HCEC 1CT (cell line): ENCODE data around the gene SLC41A3.
"Not testable (repeated sequence)": the region's sequence is repeated elsewhere in the genome, so short reads cannot be mapped to it uniquely, and the experiment has no call there.

ENCODE experiments used
- DNase-seq: peaks from one replicate; pipeline ENCODE4 v3.0.0-alpha.2; 2017

The SLC41A3 gene

GRCh38 chr3:126023390-126023789, 60.5 kb downstream of the SLC41A3 start:
- DNase-seq: no peak

DNA sequence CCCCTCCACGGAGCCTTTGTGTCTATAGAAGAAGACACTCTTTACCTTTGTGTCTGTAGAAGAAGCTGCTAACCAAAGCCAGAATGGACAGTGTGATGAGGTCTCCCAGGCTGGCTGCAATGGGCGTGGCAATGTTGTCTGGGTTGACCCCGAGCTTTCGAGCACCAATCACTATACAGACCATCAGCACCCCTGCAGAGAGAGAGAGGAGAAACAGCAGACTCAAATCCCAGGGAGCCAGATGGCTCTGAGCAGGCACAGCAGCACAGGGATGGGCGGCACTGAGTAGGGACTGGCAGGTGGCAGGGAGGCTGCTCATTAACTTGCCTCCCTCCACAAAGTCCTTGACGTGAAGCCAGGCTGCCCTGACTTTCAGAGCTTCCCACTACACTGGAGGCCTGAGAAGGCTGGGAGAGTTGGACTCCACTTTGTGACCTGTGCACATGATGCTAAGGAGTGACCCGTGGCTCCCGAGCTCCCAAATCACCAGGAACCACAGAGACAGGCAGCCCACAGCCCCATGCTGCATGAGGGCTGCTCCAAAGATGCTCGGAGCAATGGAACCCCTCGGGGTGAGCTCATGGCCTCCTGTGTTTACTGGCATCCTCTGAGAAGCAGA, 61.1 kb downstream of the SLC41A3 start:
- DNase-seq: no peak

- DNase-seq: no peak
These were observed 62.2 kb downstream of the SLC41A3 start for GRCh38 chr3:126021702-126022101.

DNA sequence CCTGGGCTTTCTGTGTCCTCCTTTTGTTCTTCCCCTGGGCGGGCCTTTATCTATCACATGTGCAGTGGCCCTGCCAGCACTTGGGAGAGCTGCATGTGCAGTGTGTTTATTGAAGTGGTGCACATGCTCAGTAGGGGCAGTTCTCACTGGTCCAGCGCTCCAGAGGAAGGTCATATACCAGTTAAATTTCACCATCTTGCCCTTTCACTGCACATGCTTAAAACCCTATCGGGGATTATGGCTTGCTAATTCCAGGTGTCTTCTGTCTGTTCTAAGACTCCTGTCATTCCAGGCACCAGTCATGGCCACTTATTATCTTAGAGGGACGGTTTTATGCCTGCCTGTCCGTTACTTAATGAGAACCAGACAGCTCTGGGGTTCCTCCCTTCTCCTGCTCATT, 62.7 kb downstream of the SLC41A3 start:
- no peak for DNase-seq

DNA sequence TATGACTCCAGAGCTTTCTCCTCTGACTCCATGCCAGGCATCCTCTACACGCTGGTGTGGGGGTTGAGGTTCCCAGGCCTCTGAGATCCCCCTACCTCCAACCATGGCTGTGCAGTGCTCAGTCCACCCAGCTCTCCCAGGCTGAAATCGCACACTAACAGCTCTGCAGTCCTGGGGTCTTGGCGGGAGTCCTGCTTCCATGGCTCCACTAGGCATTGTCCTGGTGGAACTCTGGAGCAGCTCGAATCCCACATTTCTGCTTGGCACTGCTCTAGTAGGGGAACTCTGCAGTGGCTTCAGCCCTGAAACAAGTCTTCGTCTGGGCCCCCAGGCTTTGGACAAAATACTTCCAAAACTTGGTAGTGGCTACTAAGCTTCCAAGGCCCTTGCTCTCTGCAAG, 64.2 kb downstream of the SLC41A3 start:
- no peak for DNase-seq

- DNase-seq: no peak
These were observed 64.9 kb downstream of the SLC41A3 start for GRCh38 chr3:126018995-126019394.

DNA sequence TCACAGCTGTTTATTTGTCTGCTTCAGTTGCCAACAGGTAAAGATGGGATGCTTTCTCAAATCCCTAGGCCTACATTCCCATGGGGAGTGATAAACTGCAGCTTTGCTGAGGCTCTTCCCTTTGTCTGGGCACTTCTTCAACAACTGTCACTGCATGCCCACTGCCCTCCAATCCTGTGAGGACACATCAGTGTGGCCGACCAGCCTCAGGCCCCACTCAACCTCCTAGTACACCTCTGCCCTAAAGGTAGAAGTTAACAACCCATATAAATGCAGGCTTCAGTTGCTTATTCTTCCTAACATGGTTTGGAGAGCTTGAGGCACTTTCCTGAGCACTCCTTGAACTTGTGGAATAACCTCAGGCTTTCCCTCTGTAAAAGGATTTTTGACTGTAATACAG, 65.4 kb downstream of the SLC41A3 start:
- DNase-seq: no peak

GRCh38 chr3:126017362-126017761, 66.6 kb downstream of the SLC41A3 start:
- DNase-seq: no peak

DNA sequence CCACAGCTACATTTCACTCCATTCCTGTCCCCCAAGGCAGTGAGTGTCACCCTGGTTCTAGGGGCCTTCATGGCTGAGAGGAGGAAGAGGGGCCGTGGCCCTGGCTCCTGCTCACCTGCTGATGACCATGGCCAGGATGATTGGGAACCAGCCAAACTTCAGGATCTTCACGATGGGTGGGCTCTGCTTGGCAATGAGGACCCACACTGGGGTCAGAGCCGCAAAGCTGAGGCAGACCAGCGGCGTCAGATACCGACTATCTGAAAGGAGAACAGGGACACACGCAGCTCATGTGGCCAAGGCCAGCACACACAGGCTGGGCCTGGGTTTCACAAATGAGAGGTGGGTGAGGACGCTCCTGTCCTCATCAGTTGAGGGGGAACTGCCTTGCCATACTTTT, 67.3 kb downstream of the SLC41A3 start:
- no peak for DNase-seq

DNA sequence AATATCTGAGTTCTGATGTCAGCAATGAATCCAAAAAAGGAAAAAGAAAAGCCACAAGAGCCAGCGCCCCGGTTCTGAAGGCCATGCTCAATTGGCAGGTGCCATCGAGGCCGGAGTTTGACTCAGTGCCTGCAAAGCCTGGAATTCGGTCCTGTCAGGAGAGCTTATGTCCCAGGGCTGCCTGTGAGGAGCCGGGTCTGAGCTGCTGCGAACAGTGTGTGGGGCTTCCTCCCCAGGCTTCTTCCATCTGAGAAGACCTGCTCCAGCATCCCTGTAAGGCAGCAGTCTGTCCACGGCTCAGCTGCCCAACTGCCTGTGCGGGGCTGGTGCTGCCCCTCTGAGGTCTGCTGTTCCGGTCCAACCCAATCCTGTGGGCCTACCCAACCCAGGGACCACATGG, 68.8 kb downstream of the SLC41A3 start:
- DNase-seq: no peak

DNA sequence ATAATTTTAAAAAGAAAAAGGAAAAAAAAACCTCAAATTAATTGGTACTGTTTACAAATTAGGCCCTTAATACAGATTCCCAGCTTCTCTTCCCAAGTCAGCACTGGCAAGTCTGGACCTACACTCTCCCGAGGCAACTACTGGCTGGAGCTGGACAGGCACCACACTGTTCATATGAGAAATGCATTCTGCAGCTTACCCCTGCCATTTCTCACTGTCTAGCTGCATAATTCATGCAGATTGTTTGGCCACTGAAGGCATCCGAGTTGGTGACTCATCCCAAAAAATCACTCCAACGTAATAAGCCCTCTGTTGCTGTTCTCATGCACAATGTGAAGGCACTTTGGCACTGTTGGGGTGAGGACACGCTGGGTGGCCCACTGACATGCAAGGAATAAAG, 69.7 kb downstream of the SLC41A3 start:
- DNase-seq: peak; percentile 64

- no peak for DNase-seq
These were observed 70.2 kb downstream of the SLC41A3 start for GRCh38 chr3:126013751-126014156.

DNA sequence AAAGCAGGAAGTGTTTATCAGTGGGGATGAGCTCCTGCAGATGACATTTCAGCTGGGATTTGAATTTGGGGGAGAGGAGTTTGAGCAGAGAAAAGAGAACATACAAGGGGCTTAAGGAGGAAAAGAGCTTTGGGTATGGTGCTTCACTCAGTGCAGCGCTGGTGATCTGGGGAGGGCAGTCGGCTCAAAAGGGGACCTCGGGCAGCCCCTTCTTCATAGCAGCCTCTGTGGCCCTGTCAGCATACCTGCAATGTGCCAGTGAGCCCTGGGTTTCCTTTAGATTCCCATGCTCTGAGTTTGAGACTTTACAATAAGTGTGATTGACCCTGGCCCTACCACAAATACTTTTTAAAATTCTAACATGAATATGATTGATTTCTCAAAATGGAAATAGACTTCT, 74.7 kb downstream of the SLC41A3 start:
- DNase-seq: no peak

DNA sequence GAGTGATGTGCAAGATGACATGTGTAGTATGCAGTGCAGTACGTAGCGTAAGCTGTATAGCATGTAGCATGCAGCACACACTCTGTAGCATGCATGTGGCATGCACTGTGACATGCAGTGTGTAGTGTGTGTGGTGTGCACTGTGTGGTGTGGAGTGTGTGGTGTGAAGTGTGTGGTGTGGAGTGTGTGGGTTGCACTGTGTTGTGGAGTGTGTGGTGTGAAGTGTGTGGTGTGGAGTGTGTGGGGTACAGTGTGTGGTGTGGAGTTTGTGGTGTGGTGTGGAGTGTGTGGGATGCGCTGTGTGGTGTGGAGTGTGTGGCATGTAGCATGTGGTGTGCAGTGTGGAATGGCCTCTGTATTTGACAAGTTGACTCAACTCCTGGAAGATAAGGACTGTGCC, 75.7 kb downstream of the SLC41A3 start:
- DNase-seq: no peak

DNA sequence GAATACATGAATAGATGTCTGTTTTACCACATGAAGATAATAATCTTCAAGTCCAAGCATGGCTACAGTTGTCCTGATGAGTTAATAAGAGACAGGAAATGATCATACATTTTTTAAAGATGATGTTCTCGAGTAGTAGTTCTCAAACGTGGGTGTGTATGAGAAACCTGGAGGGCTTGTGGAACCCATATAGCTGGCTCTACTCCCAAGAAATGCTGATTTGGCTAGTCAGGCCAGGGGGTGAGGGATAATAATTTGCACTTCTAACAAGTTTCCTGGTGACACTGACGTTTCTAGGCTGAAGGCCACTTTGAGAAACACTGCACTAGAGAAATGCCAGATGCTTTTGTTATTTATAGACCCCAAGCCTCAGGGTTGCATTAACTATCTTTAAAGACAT, 78.0 kb downstream of the SLC41A3 start:
- peak; percentile 71 for DNase-seq

- no peak for DNase-seq
These were observed 79.2 kb downstream of the SLC41A3 start for GRCh38 chr3:126004692-126005091.

- no peak for DNase-seq
These were observed 79.7 kb downstream of the SLC41A3 start for GRCh38 chr3:126004217-126004616.

GRCh38 chr3:126003447-126004190, 80.3 kb downstream of the SLC41A3 start:
- no peak for DNase-seq

GRCh38 chr3:126002189-126002588, 81.7 kb downstream of the SLC41A3 start:
- no peak for DNase-seq

GRCh38 chr3:125996751-125997150, 87.2 kb downstream of the SLC41A3 start:
- not testable (repeated sequence) for DNase-seq

- DNase-seq: peak; percentile 66
These were observed 93.5 kb downstream of the SLC41A3 start for GRCh38 chr3:125990253-125990970.

GRCh38 chr3:125984951-125985350, 99.0 kb downstream of the SLC41A3 start:
- not testable (repeated sequence) for DNase-seq

- not testable (repeated sequence) for DNase-seq
These were observed 106.8 kb downstream of the SLC41A3 start for GRCh38 chr3:125977104-125977503.

DNA sequence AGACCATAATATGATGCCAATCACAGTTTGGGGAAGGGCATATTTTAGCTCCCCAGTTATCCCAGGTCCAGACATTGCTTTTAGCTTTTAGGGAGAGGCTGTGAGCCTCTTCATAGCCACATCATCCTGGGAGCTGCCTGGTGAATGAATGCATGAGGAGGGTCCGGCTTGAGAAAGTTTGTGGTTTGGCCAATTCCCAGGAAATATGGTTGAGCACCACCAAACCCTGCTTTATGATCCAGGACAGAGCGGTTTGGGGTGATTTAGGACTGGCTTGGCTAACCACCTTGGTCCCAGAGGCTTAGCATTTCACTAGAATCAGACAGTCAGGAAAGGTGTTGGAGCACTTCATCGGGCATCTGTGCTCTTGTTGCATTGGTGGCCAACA, 107.9 kb downstream of the SLC41A3 start:
- DNase-seq: not testable (repeated sequence)
